Measurements from ENCODE around the gene INSM1. TPM values are rescaled to one million over a fixed set of nuclear protein-coding genes. Genes with fewer than 3 reads are reported as not detected.

INSM1 gene
- total and polyA plus RNA-seq, 2 of the 13 experiments (the other 11 are each of a cell fraction or from before 2014, with no cell fraction given): not detected

DNA sequence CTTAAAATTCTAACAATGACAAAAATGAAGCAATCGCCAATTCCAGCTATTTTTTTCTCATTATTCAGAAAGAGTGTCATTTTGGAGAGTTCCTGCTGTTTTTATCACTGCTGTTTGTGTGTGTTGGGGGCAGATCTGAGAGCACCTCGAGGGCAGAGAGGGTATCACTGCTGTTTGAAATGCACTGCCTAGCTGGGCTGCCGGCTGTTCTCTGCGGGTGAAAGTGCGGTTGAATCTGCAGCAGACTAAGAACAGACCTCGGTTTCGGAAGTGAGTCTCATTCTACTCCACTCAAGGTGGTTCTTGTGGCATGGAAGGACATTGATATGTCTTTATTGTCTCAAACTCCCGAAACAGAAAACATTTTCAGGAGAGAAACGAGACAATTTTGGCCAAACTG, 18.3 kb downstream of the INSM1 start (continued):
- TF ChIP-seq, protein P1, sequence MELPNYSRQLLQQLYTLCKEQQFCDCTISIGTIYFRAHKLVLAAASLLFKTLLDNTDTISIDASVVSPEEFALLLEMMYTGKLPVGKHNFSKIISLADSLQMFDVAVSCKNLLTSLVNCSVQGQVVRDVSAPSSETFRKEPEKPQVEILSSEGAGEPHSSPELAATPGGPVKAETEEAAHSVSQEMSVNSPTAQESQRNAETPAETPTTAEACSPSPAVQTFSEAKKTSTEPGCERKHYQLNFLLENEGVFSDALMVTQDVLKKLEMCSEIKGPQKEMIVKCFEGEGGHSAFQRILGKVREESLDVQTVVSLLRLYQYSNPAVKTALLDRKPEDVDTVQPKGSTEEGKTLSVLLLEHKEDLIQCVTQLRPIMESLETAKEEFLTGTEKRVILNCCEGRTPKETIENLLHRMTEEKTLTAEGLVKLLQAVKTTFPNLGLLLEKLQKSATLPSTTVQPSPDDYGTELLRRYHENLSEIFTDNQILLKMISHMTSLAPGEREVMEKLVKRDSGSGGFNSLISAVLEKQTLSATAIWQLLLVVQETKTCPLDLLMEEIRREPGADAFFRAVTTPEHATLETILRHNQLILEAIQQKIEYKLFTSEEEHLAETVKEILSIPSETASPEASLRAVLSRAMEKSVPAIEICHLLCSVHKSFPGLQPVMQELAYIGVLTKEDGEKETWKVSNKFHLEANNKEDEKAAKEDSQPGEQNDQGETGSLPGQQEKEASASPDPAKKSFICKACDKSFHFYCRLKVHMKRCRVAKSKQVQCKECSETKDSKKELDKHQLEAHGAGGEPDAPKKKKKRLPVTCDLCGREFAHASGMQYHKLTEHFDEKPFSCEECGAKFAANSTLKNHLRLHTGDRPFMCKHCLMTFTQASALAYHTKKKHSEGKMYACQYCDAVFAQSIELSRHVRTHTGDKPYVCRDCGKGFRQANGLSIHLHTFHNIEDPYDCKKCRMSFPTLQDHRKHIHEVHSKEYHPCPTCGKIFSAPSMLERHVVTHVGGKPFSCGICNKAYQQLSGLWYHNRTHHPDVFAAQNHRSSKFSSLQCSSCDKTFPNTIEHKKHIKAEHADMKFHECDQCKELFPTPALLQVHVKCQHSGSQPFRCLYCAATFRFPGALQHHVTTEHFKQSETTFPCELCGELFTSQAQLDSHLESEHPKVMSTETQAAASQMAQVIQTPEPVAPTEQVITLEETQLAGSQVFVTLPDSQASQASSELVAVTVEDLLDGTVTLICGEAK (IDR thresholded peaks at IDR 0.05): no peak
- TF ChIP-seq, protein P1 (CRISPR knock-in tag; IDR thresholded peaks at IDR 0.05): no peak
- TF ChIP-seq, protein P2, sequence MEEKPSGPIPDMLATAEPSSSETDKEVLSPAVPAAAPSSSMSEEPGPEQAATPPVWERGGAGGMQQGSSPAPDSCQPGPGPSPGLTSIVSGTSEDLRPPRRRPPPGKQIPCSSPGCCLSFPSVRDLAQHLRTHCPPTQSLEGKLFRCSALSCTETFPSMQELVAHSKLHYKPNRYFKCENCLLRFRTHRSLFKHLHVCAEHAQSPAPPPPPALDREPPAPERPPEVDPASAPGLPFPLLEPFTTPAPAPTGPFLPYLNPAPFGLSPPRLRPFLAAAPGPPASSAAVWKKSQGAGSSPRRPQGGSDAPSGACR (CRISPR knock-in tag; IDR thresholded peaks at IDR 0.05): no peak
- TF ChIP-seq FOXC1 (CRISPR knock-in tag; IDR thresholded peaks at IDR 0.05; ENCODE audit: borderline replicate concordance): no peak

Measured in HepG2 (cell line).